Gastroesophageal sphincter (tissue), 3 donors: ENCODE measurements around the gene TTLL7.

Experiments
- EP300 ChIP-seq: sonication (generic); formaldehyde crosslinking; IDR thresholded peaks from one replicate; pipeline ENCODE4 v1.6.1; 2017; ENCODE audit warnings: antibody characterized with exemption, mild to moderate bottlenecking
- POLR2A ChIP-seq, 2 donors: fragments of 450-650 bp; IDR thresholded peaks; one replicate each; pipeline ENCODE4 v1.6.1; 2017; ENCODE audit warnings: antibody characterized with exemption in 2 of 2, mild to moderate bottlenecking in 2 of 2, moderate library complexity in 1 of 2
- POLR2AphosphoS5 ChIP-seq: sonication (generic); formaldehyde crosslinking; IDR thresholded peaks from one replicate; pipeline ENCODE4 v1.6.1; 2017; ENCODE audit warnings: antibody characterized with exemption
- TF ChIP-seq, protein P1 (sequence below), 4 experiments: fragments of 200-600 bp in 2 of 4; fragments of 450-650 bp in 2 of 4; sonication (generic) in 1 of 4; IDR thresholded peaks; one replicate each; pipeline ENCODE4 v1.5.1; 2017 to 2019; ENCODE audit warnings: antibody characterized with exemption in 4 of 4, mild to moderate bottlenecking in 2 of 4, moderate library complexity in 2 of 4

DNA sequence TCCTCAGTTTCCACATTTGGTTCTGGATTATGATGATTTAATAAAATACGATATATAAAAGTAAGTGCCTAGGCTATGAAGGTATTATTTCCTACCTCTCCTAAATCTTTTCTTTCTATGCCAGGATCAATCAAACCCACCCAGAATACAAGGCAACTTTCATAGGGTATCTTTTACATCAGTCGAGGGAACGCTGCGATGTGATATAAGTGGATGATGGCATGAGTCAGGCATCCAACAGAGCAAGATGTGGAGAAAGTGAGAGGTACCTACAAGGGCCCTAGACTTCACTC, 781 bp downstream of the TTLL7 start:
- TF ChIP-seq, protein P1, sequence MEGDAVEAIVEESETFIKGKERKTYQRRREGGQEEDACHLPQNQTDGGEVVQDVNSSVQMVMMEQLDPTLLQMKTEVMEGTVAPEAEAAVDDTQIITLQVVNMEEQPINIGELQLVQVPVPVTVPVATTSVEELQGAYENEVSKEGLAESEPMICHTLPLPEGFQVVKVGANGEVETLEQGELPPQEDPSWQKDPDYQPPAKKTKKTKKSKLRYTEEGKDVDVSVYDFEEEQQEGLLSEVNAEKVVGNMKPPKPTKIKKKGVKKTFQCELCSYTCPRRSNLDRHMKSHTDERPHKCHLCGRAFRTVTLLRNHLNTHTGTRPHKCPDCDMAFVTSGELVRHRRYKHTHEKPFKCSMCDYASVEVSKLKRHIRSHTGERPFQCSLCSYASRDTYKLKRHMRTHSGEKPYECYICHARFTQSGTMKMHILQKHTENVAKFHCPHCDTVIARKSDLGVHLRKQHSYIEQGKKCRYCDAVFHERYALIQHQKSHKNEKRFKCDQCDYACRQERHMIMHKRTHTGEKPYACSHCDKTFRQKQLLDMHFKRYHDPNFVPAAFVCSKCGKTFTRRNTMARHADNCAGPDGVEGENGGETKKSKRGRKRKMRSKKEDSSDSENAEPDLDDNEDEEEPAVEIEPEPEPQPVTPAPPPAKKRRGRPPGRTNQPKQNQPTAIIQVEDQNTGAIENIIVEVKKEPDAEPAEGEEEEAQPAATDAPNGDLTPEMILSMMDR (IDR thresholded peaks at IDR 0.05), result no peak
- no peak for TF ChIP-seq POLR2AphosphoS5
- no peak for TF ChIP-seq EP300
- TF ChIP-seq POLR2A (IDR thresholded peaks at IDR 0.05), result no peak
